Retinal pigment epithelial cell (primary cell): Measurements from ENCODE around the gene SANBR.
"Not testable (repeated sequence)": the region's sequence is repeated elsewhere in the genome, so short reads cannot be mapped to it uniquely, and the experiment has no call there.

Experiments used
- DNase-seq: peaks from one replicate; pipeline ENCODE4 v3.0.0-alpha.2; 2010; ENCODE audit warnings: low read depth
- H3K4me3 ChIP-seq: 2 replicates; pipeline ENCODE4 v1.5.1; 2011; ENCODE audit warnings: mild to moderate bottlenecking, low read length, control low read depth, moderate library complexity
- TF ChIP-seq, protein P1 (sequence below): conservative IDR thresholded peaks from 2 replicates; pipeline ENCODE4 v1.5.1; 2011; ENCODE audit warnings: low read depth, low read length, control low read depth, inconsistent platforms

SANBR gene

DNA sequence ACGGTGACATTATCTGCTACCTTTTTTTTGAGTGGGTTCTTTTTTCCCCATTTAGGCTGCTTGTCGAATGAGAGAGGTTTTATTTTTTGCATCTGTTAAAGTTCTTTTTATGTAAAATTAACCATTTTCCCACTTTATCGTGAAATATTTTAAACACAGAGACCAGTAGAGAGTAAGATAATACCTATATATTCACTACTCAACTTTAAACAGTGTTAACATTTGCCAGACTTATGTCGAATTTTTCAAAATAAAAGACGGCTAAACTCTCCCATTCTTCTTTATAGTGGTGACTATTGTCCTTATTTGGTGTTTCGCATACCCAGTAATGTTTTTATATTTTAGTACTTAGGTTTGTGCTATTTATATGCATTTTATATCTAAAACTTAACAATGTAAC lies 46.9 kb upstream of the SANBR start:
- DNase-seq = no peak
- peak overlapping the region; percentile 99 for H3K4me3 ChIP-seq
- TF ChIP-seq, protein P1, sequence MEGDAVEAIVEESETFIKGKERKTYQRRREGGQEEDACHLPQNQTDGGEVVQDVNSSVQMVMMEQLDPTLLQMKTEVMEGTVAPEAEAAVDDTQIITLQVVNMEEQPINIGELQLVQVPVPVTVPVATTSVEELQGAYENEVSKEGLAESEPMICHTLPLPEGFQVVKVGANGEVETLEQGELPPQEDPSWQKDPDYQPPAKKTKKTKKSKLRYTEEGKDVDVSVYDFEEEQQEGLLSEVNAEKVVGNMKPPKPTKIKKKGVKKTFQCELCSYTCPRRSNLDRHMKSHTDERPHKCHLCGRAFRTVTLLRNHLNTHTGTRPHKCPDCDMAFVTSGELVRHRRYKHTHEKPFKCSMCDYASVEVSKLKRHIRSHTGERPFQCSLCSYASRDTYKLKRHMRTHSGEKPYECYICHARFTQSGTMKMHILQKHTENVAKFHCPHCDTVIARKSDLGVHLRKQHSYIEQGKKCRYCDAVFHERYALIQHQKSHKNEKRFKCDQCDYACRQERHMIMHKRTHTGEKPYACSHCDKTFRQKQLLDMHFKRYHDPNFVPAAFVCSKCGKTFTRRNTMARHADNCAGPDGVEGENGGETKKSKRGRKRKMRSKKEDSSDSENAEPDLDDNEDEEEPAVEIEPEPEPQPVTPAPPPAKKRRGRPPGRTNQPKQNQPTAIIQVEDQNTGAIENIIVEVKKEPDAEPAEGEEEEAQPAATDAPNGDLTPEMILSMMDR = no peak

DNA sequence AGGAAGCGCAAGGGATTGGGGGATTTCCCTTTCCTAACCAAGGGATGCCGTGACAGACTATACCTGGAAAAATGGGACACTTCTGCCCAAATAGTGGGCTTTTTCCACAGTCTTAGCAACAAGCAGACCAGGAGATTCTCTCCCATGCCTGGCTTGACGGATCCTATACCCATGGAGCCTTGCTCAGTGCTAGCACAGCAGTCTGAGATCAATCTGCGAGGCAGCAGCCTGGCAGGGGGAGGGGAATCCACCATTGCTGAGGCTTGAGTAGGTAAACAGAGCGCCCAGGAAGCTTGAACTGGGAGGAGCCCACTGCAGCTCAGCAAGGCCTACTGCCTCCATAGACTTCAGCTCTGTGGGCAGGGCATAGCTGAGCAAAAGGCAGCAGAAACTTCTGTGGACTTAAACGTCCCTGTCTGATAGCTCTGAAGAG lies 44.4 kb upstream of the SANBR start:
- TF ChIP-seq, protein P1 = no peak
- DNase-seq = no peak
- H3K4me3 ChIP-seq = no peak overlapping the region

DNA sequence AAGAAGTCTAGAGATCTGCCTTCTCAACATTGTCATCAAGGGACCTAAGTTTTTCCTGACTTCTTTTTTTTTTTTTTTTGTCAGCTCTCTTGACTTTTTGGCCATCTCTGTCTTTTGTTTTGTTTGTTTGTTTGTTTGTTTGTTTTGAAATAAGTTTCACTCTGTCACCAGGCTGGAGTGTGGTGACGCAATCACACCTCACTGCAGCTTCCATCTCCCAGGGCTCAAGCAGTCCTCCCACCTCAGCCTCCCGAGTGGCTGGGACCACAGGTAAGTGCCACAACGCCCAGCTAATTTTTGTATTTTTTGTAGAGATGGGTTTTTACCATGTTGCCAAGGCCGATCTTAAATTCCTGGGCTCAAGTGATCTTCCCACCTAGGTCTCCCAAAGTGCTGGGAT lies 42.0 kb upstream of the SANBR start:
- H3K4me3 ChIP-seq = no peak overlapping the region
- DNase-seq = no peak
- TF ChIP-seq, protein P1 = no peak

DNA sequence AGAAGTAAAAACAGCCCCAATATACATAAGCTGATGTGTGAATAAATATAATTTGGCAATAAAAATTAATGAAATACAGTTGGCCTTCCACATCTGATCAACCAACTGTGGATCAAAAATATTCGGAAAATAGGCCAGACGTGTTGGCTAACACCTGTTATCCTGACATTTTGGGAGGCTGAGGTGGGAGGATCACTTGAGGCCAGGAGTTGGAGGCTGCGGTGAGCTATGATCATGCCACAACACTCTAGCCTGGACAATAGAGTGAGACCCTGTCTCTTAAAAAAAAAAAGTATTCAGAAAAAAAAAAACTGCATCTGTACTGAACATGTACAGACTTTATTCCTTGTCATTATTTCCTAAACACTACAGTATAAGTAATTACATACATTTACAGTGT lies 36.1 kb upstream of the SANBR start:
- H3K4me3 ChIP-seq = no peak overlapping the region
- TF ChIP-seq, protein P1 = no peak
- no peak for DNase-seq

DNA sequence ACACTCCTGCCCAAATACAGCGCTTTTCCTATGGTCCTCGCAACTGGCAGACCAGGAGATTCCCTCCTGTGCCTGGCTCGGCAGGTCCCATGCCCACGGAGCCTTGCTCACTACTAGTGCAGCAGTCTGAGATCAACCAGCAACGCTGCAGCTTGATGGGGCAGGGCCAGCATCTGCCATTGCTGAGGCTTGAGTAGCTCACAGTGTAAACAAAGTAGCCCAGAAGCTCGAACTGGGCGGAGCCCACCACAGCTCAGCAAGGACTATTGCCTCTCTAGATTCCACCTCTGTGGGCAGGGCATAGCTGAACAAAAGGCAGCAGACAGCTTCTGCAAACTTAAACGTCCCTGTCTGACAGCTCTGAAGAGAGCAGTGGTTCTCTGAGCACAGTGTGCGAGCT lies 31.1 kb upstream of the SANBR start:
- not testable (repeated sequence) for H3K4me3 ChIP-seq, DNase-seq

DNA sequence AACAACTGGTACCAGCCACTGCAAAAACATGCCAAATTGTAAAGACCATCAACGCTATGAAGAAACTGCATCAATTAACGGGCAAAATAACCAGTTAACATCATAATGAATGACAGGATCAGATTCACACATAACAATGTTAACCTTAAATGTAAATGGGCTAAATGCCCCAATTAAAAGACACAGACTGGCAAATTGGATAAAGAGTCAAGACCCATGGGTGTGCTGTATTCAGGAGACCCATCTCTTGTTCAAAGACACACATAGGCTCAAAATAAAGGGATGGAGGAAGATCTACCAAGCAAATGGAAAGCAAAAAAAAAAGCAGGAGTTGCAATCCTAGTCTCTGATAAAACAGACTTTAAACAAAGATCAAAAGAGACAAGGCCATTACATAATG lies 29.0 kb upstream of the SANBR start:
- H3K4me3 ChIP-seq, DNase-seq: not testable (repeated sequence)

DNA sequence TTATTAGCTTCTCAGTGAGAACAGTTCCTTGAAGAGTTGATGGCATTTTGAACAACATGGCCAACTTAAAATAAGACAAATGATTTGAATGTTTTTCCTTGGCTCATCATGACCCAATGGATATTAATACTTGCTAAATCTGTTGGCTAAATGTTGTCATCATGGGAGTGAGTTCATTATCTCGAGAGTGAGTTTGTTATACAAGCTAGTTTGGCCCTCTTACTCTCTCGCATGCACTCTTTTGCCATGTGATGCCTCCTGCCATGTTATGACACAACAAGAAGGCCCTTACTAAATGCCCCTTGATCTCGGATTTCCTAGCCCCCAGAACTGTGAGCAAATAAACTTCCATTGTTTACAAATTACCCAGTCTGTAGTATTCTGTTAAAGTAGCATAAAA lies 22.9 kb upstream of the SANBR start:
- no peak overlapping the region for H3K4me3 ChIP-seq
- TF ChIP-seq, protein P1 = no peak
- no peak for DNase-seq

DNA sequence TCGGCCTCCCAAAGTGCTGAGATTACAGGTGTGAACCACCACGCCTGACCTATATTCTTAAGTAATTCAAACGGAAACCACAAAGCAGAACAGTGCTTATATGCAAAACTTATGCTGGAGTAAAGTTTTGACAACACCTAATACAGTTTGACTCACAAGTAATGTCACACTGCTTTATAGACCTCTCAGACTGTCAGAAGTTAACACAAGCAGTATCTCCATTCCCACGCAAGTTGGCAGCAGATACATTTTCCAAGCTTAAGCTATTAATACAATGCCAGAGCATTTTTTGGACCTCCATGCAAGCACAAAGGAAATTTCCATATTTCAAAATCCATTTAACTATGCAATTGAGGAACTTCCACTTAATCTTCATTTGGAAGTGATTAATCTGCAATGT lies 21.0 kb upstream of the SANBR start:
- no peak for DNase-seq
- no peak overlapping the region for H3K4me3 ChIP-seq
- TF ChIP-seq, protein P1 = no peak
